B cell (primary cell): ENCODE results near the gene FRMPD4.

Source experiments
- CTCF ChIP-seq: fragments of 200-600 bp; IDR thresholded peaks from one replicate; pipeline ENCODE4 v1.8.0; 2022; ENCODE audit warnings: antibody characterized with exemption, mild to moderate bottlenecking
- EZH2 ChIP-seq: IDR thresholded peaks from 2 replicates; pipeline ENCODE4 v1.6.1; 2012; ENCODE audit warnings: borderline replicate concordance, low read depth, mild to moderate bottlenecking, moderate library complexity, low read length; ENCODE audit not compliant: insufficient read depth, poor library complexity, severe bottlenecking

- TF ChIP-seq CTCF (no peak), EZH2 (no peak)
Measured at GRCh38 chrX:12496343-12496742, 358.1 kb downstream of the FRMPD4 start.
